GM23338 (cell line): Measurements from ENCODE around the gene SLC18B1. TPM values are rescaled to one million over a fixed set of nuclear protein-coding genes. Genes with fewer than 3 reads are reported as not detected.

Experiments used
- ATAC-seq: fragments of 200-7000 bp; cut with Tn5 transposase; 3 replicates; pipeline ENCODE4 v1.9.1; 2020
- DNase-seq: peaks from one replicate; pipeline ENCODE4 v3.0.0-alpha.2; 2015; ENCODE audit warnings: low spot score
- H2AFZ ChIP-seq: fragments of 200-600 bp; sonication (generic); 2 replicates; pipeline ENCODE4 v1.8.0; 2016; ENCODE audit warnings: antibody characterized with exemption, mild to moderate bottlenecking, moderate library complexity
- H3F3A ChIP-seq: fragments of 200-600 bp; sonication (generic); replicated peaks from 2 replicates; pipeline ENCODE4 v1.8.0; 2017; ENCODE audit warnings: antibody characterized with exemption, mixed run types, low read depth
- H3K27ac ChIP-seq: fragments of 200-600 bp; sonication (generic); 2 replicates; pipeline ENCODE4 v1.6.1; 2016; ENCODE audit warnings: low read depth
- H3K27me3 ChIP-seq: fragments of 200-600 bp; sonication (generic); 2 replicates; pipeline ENCODE4 v1.8.0; 2016; ENCODE audit warnings: mild to moderate bottlenecking, mixed run types, moderate library complexity; ENCODE audit not compliant: insufficient read depth
- H3K36me3 ChIP-seq: fragments of 200-600 bp; sonication (generic); 2 replicates; pipeline ENCODE4 v1.8.0; 2016; ENCODE audit warnings: mild to moderate bottlenecking; ENCODE audit not compliant: insufficient read depth
- H3K4me1 ChIP-seq: fragments of 200-600 bp; sonication (generic); 2 replicates; pipeline ENCODE4 v1.8.0; 2016; ENCODE audit warnings: mild to moderate bottlenecking, moderate library complexity; ENCODE audit not compliant: insufficient read depth
- H3K4me2 ChIP-seq: fragments of 200-600 bp; sonication (generic); 2 replicates; pipeline ENCODE4 v1.7.1; 2017; ENCODE audit warnings: mixed run types
- H3K4me3 ChIP-seq: fragments of 200-600 bp; sonication (generic); 2 replicates; pipeline ENCODE4 v1.6.1; 2016; ENCODE audit warnings: mixed run types
- H3K79me2 ChIP-seq: fragments of 200-600 bp; sonication (generic); replicated peaks from 2 replicates; pipeline ENCODE4 v1.8.0; 2017; ENCODE audit warnings: mild to moderate bottlenecking; ENCODE audit not compliant: insufficient read depth
- H3K9me2 ChIP-seq: fragments of 200-600 bp; sonication (generic); 2 replicates; pipeline ENCODE4 v1.8.0; 2017; ENCODE audit not compliant: insufficient read depth
- H4K20me1 ChIP-seq: fragments of 200-600 bp; sonication (generic); replicated peaks from 2 replicates; pipeline ENCODE4 v1.8.0; 2017; ENCODE audit warnings: mild to moderate bottlenecking; ENCODE audit not compliant: insufficient read depth
- H3K27ac Mint-ChIP-seq: 2 replicates; pipeline ENCODE4 v1.8.0; 2020; ENCODE audit warnings: inconsistent platforms, mild to moderate bottlenecking, moderate library complexity, mixed read lengths
- H3K27me3 Mint-ChIP-seq: 3 replicates; pipeline ENCODE4 v1.8.0; 2022; ENCODE audit warnings: low read depth, mild to moderate bottlenecking, moderate library complexity, mixed read lengths, inconsistent platforms; ENCODE audit not compliant: insufficient read depth, poor library complexity
- H3K36me3 Mint-ChIP-seq: 3 replicates; pipeline ENCODE4 v1.8.0; 2021; ENCODE audit warnings: low read depth, mild to moderate bottlenecking, inconsistent platforms, moderate library complexity, mixed read lengths
- H3K4me1 Mint-ChIP-seq: 3 replicates; pipeline ENCODE4 v1.8.0; 2020; ENCODE audit warnings: mild to moderate bottlenecking, inconsistent platforms, mixed read lengths
- H3K4me3 Mint-ChIP-seq: 3 replicates; pipeline ENCODE4 v1.8.0; 2021; ENCODE audit warnings: moderate library complexity, mild to moderate bottlenecking, inconsistent platforms, mixed read lengths
- H3K9me3 Mint-ChIP-seq: 3 replicates; pipeline ENCODE4 v1.8.0; 2020; ENCODE audit warnings: moderate library complexity, mild to moderate bottlenecking, inconsistent platforms, mixed read lengths
- CREB1 ChIP-seq: fragments of 250-450 bp; sonication (Bioruptor Pico); IDR thresholded peaks from 2 replicates; pipeline ENCODE4 v1.5.0; 2020; ENCODE audit warnings: low read depth, mild to moderate bottlenecking, moderate library complexity
- CTCF ChIP-seq, 2 experiments: fragments of 200-600 bp in 1 of 2; sonication (generic) in 1 of 2; conservative IDR thresholded peaks; 2 replicates each; pipeline versions ENCODE4 v1.5.1 to v1.6.1; 2016 to 2017; ENCODE audit warnings: antibody characterized with exemption in 2 of 2, low read depth in 2 of 2, mild to moderate bottlenecking in 2 of 2, moderate library complexity in 1 of 2
- EZH2 ChIP-seq: fragments of 200-600 bp; sonication (generic); IDR thresholded peaks from one replicate; pipeline ENCODE4 v1.8.0; 2017; ENCODE audit warnings: antibody characterized with exemption, mild to moderate bottlenecking, low read depth; ENCODE audit not compliant: unreplicated experiment
- EZH2phosphoT487 ChIP-seq: fragments of 200-600 bp; sonication (generic); IDR thresholded peaks from one replicate; pipeline ENCODE4 v1.8.1; 2018; ENCODE audit warnings: antibody characterized with exemption; ENCODE audit not compliant: unreplicated experiment
- NANOG ChIP-seq: IDR thresholded peaks from 2 replicates; pipeline ENCODE4 v1.6.1; 2016; ENCODE audit warnings: antibody characterized with exemption, borderline replicate concordance
- POLR2AphosphoS5 ChIP-seq: IDR thresholded peaks from 2 replicates; pipeline ENCODE4 v1.6.1; 2016; ENCODE audit warnings: antibody characterized with exemption, low read depth
- ZNF462 ChIP-seq: fragments of 250-450 bp; sonication (Bioruptor Pico); IDR thresholded peaks from 2 replicates; pipeline ENCODE4 v1.5.0; 2020; ENCODE audit warnings: mild to moderate bottlenecking, moderate library complexity
- polyA plus RNA-seq: library from polyadenylated mRNA; unstranded; fragments of >200 nt; fragmentation: Nextera tagmentation; extraction: Ambion mirVana; gene quantifications from 2 replicates; pipeline ENCODE4 v1.2.1, GENCODE V29; 2016
- total RNA-seq: library from RNA; depleted of rRNA; stranded (reverse); fragments of >200 nt; shearing (Covaris generic); gene quantifications from 2 replicates; pipeline ENCODE4 v1.2.3, GENCODE V29; 2014

The SLC18B1 gene
- total and polyA plus RNA-seq, 2 experiments from 2014 or later: 26.4 to 37.4 TPM

GRCh38 chr6:132830334-132830751 is 31.9 kb upstream of the SLC18B1 start:
- Mint-ChIP-seq H3K4me3 (no peak overlapping the region), H3K9me3 (no peaks in the 10 kb centered on the region), H3K4me1 (no peaks in the 10 kb centered on the region), H3K36me3 (no peaks in the 10 kb centered on the region), H3K27me3 (no peaks in the 10 kb centered on the region), H3K27ac (no peak overlapping the region)
- Histone ChIP-seq H3K27ac (no peak overlapping the region), H3K9me2 (0 out of 2 replicates have a peak, but pooled peaks cover 1% of the 10 kb centered on the region), H2AFZ (no peak overlapping the region), H3K36me3 (no peaks in the 10 kb centered on the region), H4K20me1 (no peaks in the 10 kb centered on the region), H3K79me2 (no peaks in the 10 kb centered on the region), H3K4me2 (no peak overlapping the region), H3K4me1 (no peaks in the 10 kb centered on the region), H3F3A (no peaks in the 10 kb centered on the region), H3K4me3 (no peak overlapping the region), H3K27me3 (no peaks in the 10 kb centered on the region)
- ATAC-seq: peak; percentile 77
- TF ChIP-seq EZH2 (no peak), CTCF (conservative IDR thresholded peaks at IDR 0.05; ENCODE audit: low read depth in 2 of 2) (peak; percentile 80 to 87), EZH2phosphoT487 (no peak)
- peak; percentile 72 for DNase-seq

- Histone ChIP-seq H3K27me3 (no peaks in the 10 kb centered on the region), H3F3A (peaks cover 46% of the 10 kb centered on the region), H3K27ac (peak overlapping the region; percentile 89), H3K79me2 (peaks cover 18% of the 10 kb centered on the region), H4K20me1 (peaks cover 23% of the 10 kb centered on the region), H3K4me3 (no peak overlapping the region), H3K9me2 (no peaks in the 10 kb centered on the region), H3K4me1 (peaks cover 25% of the 10 kb centered on the region), H2AFZ (no peak overlapping the region), H3K36me3 (peaks cover 29% of the 10 kb centered on the region), H3K4me2 (0 out of 2 replicates have a peak overlapping the region, but pooled peaks have one; percentile 2)
- H3K4me1 Mint-ChIP-seq: peaks cover 43% of the 10 kb centered on the region
- peak overlapping the region; percentile 64 for H3K27ac Mint-ChIP-seq
- peaks cover 47% of the 10 kb centered on the region for H3K27me3 Mint-ChIP-seq
- 0 out of 3 replicates have a peak overlapping the region, but pooled peaks have one; percentile 5 for H3K4me3 Mint-ChIP-seq
- ATAC-seq (peak; percentile 38), DNase-seq (peak; percentile 23)
- H3K9me3 Mint-ChIP-seq: 0 out of 3 replicates have a peak, but pooled peaks cover 3% of the 10 kb centered on the region
- peak; percentile 5; the same call in 1 of the 2 replicates for TF ChIP-seq CREB1
- TF ChIP-seq ZNF462 (CRISPR knock-in tag): peak; percentile 28; the same call in 1 of the 2 replicates
- peak; percentile 66; the same call in 1 of the 2 replicates for TF ChIP-seq POLR2AphosphoS5
- TF ChIP-seq CTCF (conservative IDR thresholded peaks at IDR 0.05; ENCODE audit: low read depth in 2 of 2): no peak
- TF ChIP-seq NANOG: no peak
- H3K36me3 Mint-ChIP-seq: peaks cover 44% of the 10 kb centered on the region
Measured at GRCh38 chr6:132820629-132821381, 22.4 kb upstream of the SLC18B1 start.
